Measurements from ENCODE around the gene TMEM120B.

The TMEM120B gene

GRCh38 chr12:121796855-121797751, 84.6 kb downstream of the TMEM120B start:
- ChIA-PET POLR2A (interaction anchor here (2.1 to 7.9 kb wide), 3 partner anchors 11 to 91 kb away, joined by 5 to 125 read pairs (median 15); partner anchors contain the start of gene PSMD9), CTCF (interaction anchor here (1.1 to 9.3 kb wide), 5 partner anchors 9 to 91 kb away, joined by 4 to 125 read pairs (median 54); partner anchors contain the start of gene PSMD9)
- DNase-seq (ENCODE audit: extremely low spot score) = peak; percentile 49
- TF ChIP-seq SP1 (IDR thresholded peaks at IDR 0.05) (no peak), FOXA1 (IDR thresholded peaks at IDR 0.05) (no peak), SUZ12 (IDR thresholded peaks at IDR 0.05) (no peak), CTBP1 (IDR thresholded peaks at IDR 0.05; ENCODE audit: borderline replicate concordance) (no peak), LEF1 (IDR thresholded peaks at IDR 0.05; ENCODE audit: borderline replicate concordance) (no peak), ZNF384 (IDR thresholded peaks at IDR 0.05) (no peak; the same call in 1 of the 2 replicates), HDGF (IDR thresholded peaks at IDR 0.05; ENCODE audit: borderline replicate concordance) (0 out of 2 replicates have a peak, but pooled peaks have one; percentile 56)

GRCh38 chr12:121797937-121798786, 85.6 kb downstream of the TMEM120B start:
- CTCF ChIA-PET = interaction anchor here (1.5 to 9.3 kb wide), 4 partner anchors 9 to 85 kb away, joined by 4 to 125 read pairs (median 70); partner anchors contain the start of gene TMEM120B
- TF ChIP-seq TARDBP (IDR thresholded peaks at IDR 0.05) = no peak
- peak; percentile 63 for TF ChIP-seq L3MBTL2 (conservative IDR thresholded peaks at IDR 0.05)
- POLR2A ChIA-PET = interaction anchor here (1.0 to 7.9 kb wide), 5 partner anchors 10 to 90 kb away, joined by 3 to 125 read pairs (median 5); partner anchors contain the start of gene PSMD9
- DNase-seq (ENCODE audit: extremely low spot score) = no peak

DNA sequence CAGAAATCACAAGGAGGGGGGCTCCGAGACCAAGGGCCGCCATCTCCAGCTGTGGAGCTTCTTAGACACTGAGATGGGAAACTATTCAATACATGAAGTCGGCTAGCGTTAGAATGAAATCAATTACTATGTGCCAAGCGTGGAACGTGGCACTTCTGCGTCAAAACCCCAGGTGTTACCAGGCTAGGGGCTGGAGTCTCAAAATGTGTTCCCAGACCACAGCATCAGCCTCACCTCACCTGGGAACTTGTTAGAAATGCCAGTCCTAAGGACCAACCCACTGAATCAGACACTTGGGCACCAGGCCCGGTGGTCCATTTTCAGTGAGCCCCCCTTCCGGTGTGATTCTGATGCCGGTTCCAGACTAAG, 86.2 kb downstream of the TMEM120B start:
- DNase-seq (ENCODE audit: extremely low spot score) = no peak
- POLR2A ChIA-PET = interaction anchor here (1.0 to 7.9 kb wide), 6 partner anchors 10 to 90 kb away, joined by 3 to 125 read pairs (median 4); partner anchors contain the start of gene PSMD9
- CTCF ChIA-PET = interaction anchor here (1.5 to 9.3 kb wide), 3 partner anchors 13 to 86 kb away, joined by 4 to 125 read pairs (median 87); partner anchors contain the start of gene TMEM120B

GRCh38 chr12:121799156-121799841, 86.7 kb downstream of the TMEM120B start:
- peak; percentile 61 for DNase-seq (ENCODE audit: extremely low spot score)
- no peak for TF ChIP-seq FOXK2 (IDR thresholded peaks at IDR 0.05)
- no peak for TF ChIP-seq HDGF (IDR thresholded peaks at IDR 0.05; ENCODE audit: borderline replicate concordance)
- no peak for TF ChIP-seq L3MBTL2 (conservative IDR thresholded peaks at IDR 0.05)
- TF ChIP-seq BHLHE40 (IDR thresholded peaks at IDR 0.05; ENCODE audit: borderline replicate concordance) = no peak
- TF ChIP-seq ARNT (IDR thresholded peaks at IDR 0.05) = no peak
- TF ChIP-seq NFRKB (IDR thresholded peaks at IDR 0.05) = no peak
- peak; percentile 94 for TF ChIP-seq PKNOX1 (IDR thresholded peaks at IDR 0.05)
- POLR2A ChIA-PET = interaction anchor here (0.6 to 7.9 kb wide), 7 partner anchors 9 to 89 kb away, joined by 3 to 125 read pairs (median 4); partner anchors contain the start of gene PSMD9
- CTCF ChIA-PET = interaction anchor here (1.5 to 9.3 kb wide), 3 partner anchors 12 to 86 kb away, joined by 4 to 125 read pairs (median 87); partner anchors contain the start of gene TMEM120B

More for the DNA sequence above, 86.2 kb downstream of the TMEM120B start:
- TF ChIP-seq ZNF384 (IDR thresholded peaks at IDR 0.05) (no peak), LEF1 (IDR thresholded peaks at IDR 0.05; ENCODE audit: borderline replicate concordance) (no peak), L3MBTL2 (conservative IDR thresholded peaks at IDR 0.05) (no peak), TARDBP (IDR thresholded peaks at IDR 0.05) (no peak), SP1 (IDR thresholded peaks at IDR 0.05) (no peak), ELF4 (IDR thresholded peaks at IDR 0.05) (no peak), SUZ12 (IDR thresholded peaks at IDR 0.05) (no peak), NFRKB (IDR thresholded peaks at IDR 0.05) (no peak), FOXK2 (IDR thresholded peaks at IDR 0.05) (no peak), CTBP1 (IDR thresholded peaks at IDR 0.05; ENCODE audit: borderline replicate concordance) (no peak), FOXM1 (IDR thresholded peaks at IDR 0.05; ENCODE audit: borderline replicate concordance) (no peak), ARNT (IDR thresholded peaks at IDR 0.05) (no peak), PKNOX1 (IDR thresholded peaks at IDR 0.05) (no peak), FOXA1 (IDR thresholded peaks at IDR 0.05) (no peak), HDGF (IDR thresholded peaks at IDR 0.05; ENCODE audit: borderline replicate concordance) (no peak), BHLHE40 (IDR thresholded peaks at IDR 0.05; ENCODE audit: borderline replicate concordance) (no peak)

DNA sequence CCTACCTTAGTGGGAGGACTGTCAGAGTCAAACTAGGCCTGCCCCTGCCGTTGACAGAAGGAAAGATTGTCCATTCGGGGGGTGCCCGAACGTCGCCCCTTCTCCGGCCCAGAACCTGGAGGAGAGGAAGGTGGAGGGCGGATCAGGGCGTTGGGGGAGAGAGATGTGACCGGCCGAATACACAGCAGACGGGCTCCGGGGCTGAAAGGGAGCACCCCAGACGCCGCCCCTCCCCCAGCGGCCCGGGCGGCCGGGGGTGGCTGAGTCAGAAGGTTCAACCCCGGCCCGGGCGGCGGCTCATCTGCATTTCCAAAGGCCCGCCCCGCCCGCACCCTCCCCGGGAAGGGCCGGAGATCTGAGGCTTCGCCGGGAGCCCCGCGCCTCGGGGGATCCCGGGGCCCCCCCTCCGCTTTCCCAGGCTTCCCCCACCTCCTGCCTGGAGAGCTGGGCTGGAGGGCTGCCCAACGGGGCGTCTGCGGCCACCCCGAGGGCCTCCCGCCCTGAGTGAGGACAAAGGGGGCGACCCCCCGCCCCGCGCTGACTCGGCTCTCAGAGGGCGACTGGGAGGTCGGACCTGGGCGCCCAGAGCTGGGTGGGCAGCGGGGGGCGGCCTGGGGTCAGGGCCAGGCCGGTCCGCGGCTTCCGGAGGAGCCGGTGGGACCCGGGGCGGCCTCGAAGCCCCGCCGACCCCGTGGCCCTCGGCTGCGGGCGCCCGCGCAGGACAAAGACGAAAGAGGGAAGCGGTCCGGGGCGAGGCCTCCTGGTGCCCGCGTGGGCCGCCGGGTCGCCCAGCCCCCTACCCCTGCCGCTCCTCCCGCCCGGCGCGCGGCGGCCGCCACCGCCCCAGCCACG, 87.5 kb downstream of the TMEM120B start:
- POLR2A ChIA-PET = interaction anchor here (0.6 to 7.9 kb wide), 4 partner anchors 8 to 113 kb away, joined by 3 to 125 read pairs (median 4); partner anchors contain the start of gene PSMD9
- CTCF ChIA-PET = interaction anchor here (0.8 to 9.3 kb wide), 2 partner anchors 12 to 88 kb away, joined by 3 to 125 read pairs; partner anchors contain the start of gene PSMD9
- peak; percentile 51 for DNase-seq (ENCODE audit: extremely low spot score)
- TF ChIP-seq CTBP1 (IDR thresholded peaks at IDR 0.05; ENCODE audit: borderline replicate concordance) = 0 out of 2 replicates have a peak, but pooled peaks have one; percentile 22
- peak; percentile 68; the same call in 1 of the 2 replicates for TF ChIP-seq LEF1 (IDR thresholded peaks at IDR 0.05; ENCODE audit: borderline replicate concordance)
- TF ChIP-seq NFRKB (IDR thresholded peaks at IDR 0.05) = no peak
- TF ChIP-seq SUZ12 (IDR thresholded peaks at IDR 0.05) = no peak
- no peak for TF ChIP-seq PKNOX1 (IDR thresholded peaks at IDR 0.05)
- TF ChIP-seq L3MBTL2 (conservative IDR thresholded peaks at IDR 0.05) = no peak
